Measurements from ENCODE around the gene HOXC6. TPM values are rescaled to one million over a fixed set of nuclear protein-coding genes. Genes with fewer than 3 reads are reported as not detected.
A peak's percentile ranks its signal among the peaks of the same experiment; 100 is the strongest.

HOXC6 gene
- total and polyA plus RNA-seq, 10 of the 15 experiments (the other 5 are each of a cell fraction or from before 2014, with no cell fraction given) = 0.02 to 0.55 (median 0.45) TPM; not detected in 4

- TF ChIP-seq NFYB (IDR thresholded peaks at IDR 0.05; ENCODE audit: insufficient read depth, low read depth, low read length) (peak; percentile 68; the same call in 1 of the 2 replicates), YBX1 (IDR thresholded peaks at IDR 0.05) (no peak), FOXM1 (IDR thresholded peaks at IDR 0.05; ENCODE audit: low read depth, low read length) (no peak), SIX5 (IDR thresholded peaks at IDR 0.05; ENCODE audit: low read depth, low read length, severe bottlenecking) (no peak), CHD2 (IDR thresholded peaks at IDR 0.05; ENCODE audit: borderline replicate concordance, low read depth, low read length) (no peak), ZNF384 (IDR thresholded peaks at IDR 0.05; ENCODE audit: borderline replicate concordance, low read depth, low read length) (peak; percentile 59; the same call in 1 of the 2 replicates), TAF1 (IDR thresholded peaks at IDR 0.05; ENCODE audit: borderline replicate concordance, low read depth, low read length) (no peak), WRNIP1 (IDR thresholded peaks at IDR 0.05; ENCODE audit: borderline replicate concordance, low read depth, low read length) (no peak), RBBP5 (conservative IDR thresholded peaks at IDR 0.05) (no peak), MYC (IDR thresholded peaks at IDR 0.05; ENCODE audit: insufficient read depth, insufficient read length, insufficient replicate concordance, low read length, severe bottlenecking) (no peak), MEF2A (IDR thresholded peaks at IDR 0.05; ENCODE audit: insufficient read depth, low read depth, low read length) (no peak), RAD51 (IDR thresholded peaks at IDR 0.05) (peak; percentile 89), RB1 (IDR thresholded peaks at IDR 0.05; ENCODE audit: borderline replicate concordance) (no peak), ZNF592 (IDR thresholded peaks at IDR 0.05) (no peak), ASH2L (IDR thresholded peaks at IDR 0.05; ENCODE audit: borderline replicate concordance, low read depth) (no peak), STAT1 (conservative IDR thresholded peaks at IDR 0.05) (no peak), NBN (IDR thresholded peaks at IDR 0.05) (no peak), RELA (IDR thresholded peaks at IDR 0.05; ENCODE audit: borderline replicate concordance, partially characterized antibody) (no peak), RFX5 (IDR thresholded peaks at IDR 0.05; ENCODE audit: low read depth, low read length) (no peak), IRF4 (IDR thresholded peaks at IDR 0.05; ENCODE audit: low read depth, low read length) (no peak)
- TF ChIP-seq, protein P1, sequence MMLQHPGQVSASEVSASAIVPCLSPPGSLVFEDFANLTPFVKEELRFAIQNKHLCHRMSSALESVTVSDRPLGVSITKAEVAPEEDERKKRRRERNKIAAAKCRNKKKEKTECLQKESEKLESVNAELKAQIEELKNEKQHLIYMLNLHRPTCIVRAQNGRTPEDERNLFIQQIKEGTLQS (IDR thresholded peaks at IDR 0.05; ENCODE audit: borderline replicate concordance, extremely low read depth, low read depth, low read length) = peak; percentile 36; the same call in 1 of the 2 replicates
- TF ChIP-seq, protein P2, sequence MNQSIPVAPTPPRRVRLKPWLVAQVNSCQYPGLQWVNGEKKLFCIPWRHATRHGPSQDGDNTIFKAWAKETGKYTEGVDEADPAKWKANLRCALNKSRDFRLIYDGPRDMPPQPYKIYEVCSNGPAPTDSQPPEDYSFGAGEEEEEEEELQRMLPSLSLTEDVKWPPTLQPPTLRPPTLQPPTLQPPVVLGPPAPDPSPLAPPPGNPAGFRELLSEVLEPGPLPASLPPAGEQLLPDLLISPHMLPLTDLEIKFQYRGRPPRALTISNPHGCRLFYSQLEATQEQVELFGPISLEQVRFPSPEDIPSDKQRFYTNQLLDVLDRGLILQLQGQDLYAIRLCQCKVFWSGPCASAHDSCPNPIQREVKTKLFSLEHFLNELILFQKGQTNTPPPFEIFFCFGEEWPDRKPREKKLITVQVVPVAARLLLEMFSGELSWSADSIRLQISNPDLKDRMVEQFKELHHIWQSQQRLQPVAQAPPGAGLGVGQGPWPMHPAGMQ (IDR thresholded peaks at IDR 0.05; ENCODE audit: borderline replicate concordance) = no peak
- TF ChIP-seq, protein P3, sequence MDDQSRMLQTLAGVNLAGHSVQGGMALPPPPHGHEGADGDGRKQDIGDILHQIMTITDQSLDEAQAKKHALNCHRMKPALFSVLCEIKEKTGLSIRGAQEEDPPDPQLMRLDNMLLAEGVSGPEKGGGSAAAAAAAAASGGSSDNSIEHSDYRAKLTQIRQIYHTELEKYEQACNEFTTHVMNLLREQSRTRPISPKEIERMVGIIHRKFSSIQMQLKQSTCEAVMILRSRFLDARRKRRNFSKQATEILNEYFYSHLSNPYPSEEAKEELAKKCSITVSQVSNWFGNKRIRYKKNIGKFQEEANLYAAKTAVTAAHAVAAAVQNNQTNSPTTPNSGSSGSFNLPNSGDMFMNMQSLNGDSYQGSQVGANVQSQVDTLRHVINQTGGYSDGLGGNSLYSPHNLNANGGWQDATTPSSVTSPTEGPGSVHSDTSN (IDR thresholded peaks at IDR 0.05; ENCODE audit: insufficient replicate concordance, low read depth, low read length) = no peak
Observed at GRCh38 chr12:54028314-54029201, at the start of gene HOXC6 (continued).

Measured in GM12878 (cell line).